K562 (cell line): ENCODE data around the gene ZSCAN21. TPM values are rescaled to one million over a fixed set of nuclear protein-coding genes. Genes with fewer than 3 reads are reported as not detected.

ENCODE experiments used
- HSF4 ChIP-seq: fragments of 250-450 bp; sonication (Bioruptor Pico); IDR thresholded peaks from 2 replicates; pipeline ENCODE4 v2.1.2; 2022; ENCODE audit warnings: mild to moderate bottlenecking, moderate library complexity, borderline replicate concordance
- KAT7 ChIP-seq: sonication (generic); formaldehyde crosslinking; IDR thresholded peaks from 2 replicates; pipeline ENCODE4 v1.8.0; 2022; ENCODE audit warnings: missing genetic modification reagents, mild to moderate bottlenecking, borderline replicate concordance
- NCOA4 ChIP-seq: fragments of 450-650 bp; IDR thresholded peaks from 2 replicates; pipeline ENCODE4 v1.6.1; 2018; ENCODE audit warnings: mild to moderate bottlenecking; ENCODE audit not compliant: partially characterized antibody
- NONO ChIP-seq, 2 experiments: fragments of 200-400 bp in 1 of 2; fragments of 450-650 bp in 1 of 2; formaldehyde crosslinking in 1 of 2; IDR thresholded peaks; 2 replicates each; pipeline ENCODE4 v1.6.1; 2017; ENCODE audit warnings: low read depth in 2 of 2, mild to moderate bottlenecking in 2 of 2, moderate library complexity in 2 of 2, low read length in 1 of 2
- PHF20 ChIP-seq: fragments of 450-650 bp; IDR thresholded peaks from 2 replicates; pipeline ENCODE4 v1.6.1; 2018; ENCODE audit not compliant: partially characterized antibody
- PHF8 ChIP-seq: fragments of 200-600 bp; sonication (generic); IDR thresholded peaks from 2 replicates; pipeline ENCODE4 v1.6.1; 2012; ENCODE audit warnings: mixed run types, mild to moderate bottlenecking, inconsistent platforms, low read length, moderate library complexity, borderline replicate concordance
- SIN3B ChIP-seq: fragments of 450-650 bp; IDR thresholded peaks from 2 replicates; pipeline ENCODE4 v1.6.1; 2017; ENCODE audit warnings: low read depth, mild to moderate bottlenecking, moderate library complexity
- SMAD3 ChIP-seq: fragments of 450-650 bp; formaldehyde crosslinking; conservative IDR thresholded peaks from 2 replicates; pipeline ENCODE4 v1.4.0; 2020; ENCODE audit warnings: mild to moderate bottlenecking
- SOX6 ChIP-seq: fragments of 450-650 bp; IDR thresholded peaks from 2 replicates; pipeline ENCODE4 v1.6.1; 2014; ENCODE audit warnings: mild to moderate bottlenecking
- TCF7L2 ChIP-seq: fragments of 150-350 bp; IDR thresholded peaks from 2 replicates; pipeline ENCODE4 v1.6.1; 2016; ENCODE audit warnings: low read depth, mild to moderate bottlenecking, low read length, moderate library complexity
- TOE1 ChIP-seq, 2 experiments: fragments of 450-650 bp in 1 of 2; sonication (generic) in 1 of 2; formaldehyde crosslinking in 1 of 2; IDR thresholded peaks; 2 replicates each; pipeline versions ENCODE4 v1.7.1 to v1.8.0; 2016 to 2022; ENCODE audit warnings: borderline replicate concordance in 2 of 2, mild to moderate bottlenecking in 2 of 2, antibody characterized with exemption in 1 of 2, inconsistent platforms in 1 of 2, low read depth in 1 of 2, missing genetic modification reagents in 1 of 2, moderate library complexity in 1 of 2
- ZNF239 ChIP-seq: fragments of 250-450 bp; sonication (Bioruptor Pico); IDR thresholded peaks from 2 replicates; pipeline ENCODE4 v1.4.0; 2020; ENCODE audit warnings: mild to moderate bottlenecking
- ZNF274 ChIP-seq: IDR thresholded peaks from 2 replicates; pipeline ENCODE4 v1.6.1; 2011; ENCODE audit warnings: low read depth, mild to moderate bottlenecking, low read length, moderate library complexity, borderline replicate concordance
- ZNF589 ChIP-seq: fragments of 200-800 bp; sonication (Bioruptor generic); IDR thresholded peaks from 2 replicates; pipeline ENCODE4 v1.6.1; 2016; ENCODE audit warnings: low read depth, missing genetic modification characterization, missing compliant biosample characterization
- polyA plus RNA-seq, 8 experiments: library from polyadenylated mRNA; depleted of rRNA in 4 of 8; stranded (reverse) in 5 of 8; unstranded in 3 of 8; fragments of >200 nt; fragmentation: Nextera tagmentation in 2 of 8; fragmentation: Illumina TruSeq in 1 of 8; extraction: Ambion mirVana in 2 of 8; extraction: Trizol in 1 of 8; gene quantifications; 2 replicates each; pipeline versions ENCODE4 v1.2.1 to v1.2.3, GENCODE V29; 2011 to 2014; ENCODE audit warnings: inconsistent platforms in 1 of 8, missing spikeins in 1 of 8
- total RNA-seq, 7 experiments: library from RNA; depleted of rRNA in 6 of 7; stranded (reverse); fragments of >200 nt in 6 of 7; fragmentation: Illumina TruSeq in 2 of 7; extraction: Trizol in 2 of 7; gene quantifications; 2 replicates each; pipeline versions ENCODE4 v1.2.1 to v1.2.3, GENCODE V29; 2011 to 2021; ENCODE audit warnings: low replicate concordance in 1 of 7
- TF ChIP-seq, protein P1 (sequence below): fragments of 250-450 bp; sonication (Bioruptor Pico); IDR thresholded peaks from 2 replicates; pipeline ENCODE4 v1.4.0; 2020; ENCODE audit warnings: mild to moderate bottlenecking
- TF ChIP-seq, protein P2 (sequence below): sonication (generic); formaldehyde crosslinking; IDR thresholded peaks from 2 replicates; pipeline ENCODE4 v1.8.1; 2023; ENCODE audit warnings: mild to moderate bottlenecking, missing genetic modification reagents

The ZSCAN21 gene
- total and polyA plus RNA-seq, 9 of the 15 experiments (the other 6 are each of a cell fraction or from before 2014, with no cell fraction given), result 5.9 to 15.5 (median 13.2) TPM

DNA sequence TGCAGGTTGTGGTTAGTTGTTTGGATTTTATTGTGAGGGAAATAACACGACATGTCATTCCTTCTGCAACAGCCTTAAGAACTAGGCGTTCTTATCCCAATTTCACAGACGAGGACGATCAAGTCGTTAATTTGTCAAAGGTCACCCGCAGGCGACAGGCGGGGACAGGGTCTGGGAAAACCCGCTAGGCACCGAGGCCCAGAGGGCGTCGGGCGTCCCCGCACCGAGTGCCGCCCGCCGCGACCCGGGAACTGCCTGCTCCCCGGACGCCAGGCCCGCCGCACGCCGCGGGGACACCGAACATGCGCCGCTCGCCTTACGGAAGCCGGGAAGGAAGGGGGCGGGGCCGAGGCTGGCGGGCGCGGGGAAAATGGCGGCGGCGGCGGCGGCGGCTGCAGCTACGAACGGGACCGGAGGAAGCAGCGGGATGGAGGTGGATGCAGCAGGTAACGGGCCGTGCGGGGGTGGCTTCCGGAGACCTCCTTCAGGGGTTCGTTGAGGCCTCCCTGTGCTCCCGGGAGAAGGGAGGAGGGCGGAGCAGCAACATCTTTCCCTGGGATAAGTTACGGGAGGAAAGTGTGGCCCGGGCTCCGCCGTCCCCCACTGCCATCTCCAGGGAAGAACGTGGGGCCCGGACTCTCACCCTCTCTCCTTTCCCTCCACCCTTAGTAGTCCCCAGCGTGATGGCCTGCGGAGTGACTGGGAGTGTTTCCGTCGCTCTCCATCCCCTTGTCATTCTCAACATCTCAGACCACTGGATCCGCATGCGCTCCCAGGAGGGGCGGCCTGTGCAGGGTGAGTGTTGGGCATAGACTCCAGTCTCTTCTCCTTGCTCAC is 39.3 kb downstream of the ZSCAN21 start, which contains the start of gene COPS6 (continued):
- TF ChIP-seq PHF8 (peak; percentile 96), PHF20 (peak; percentile 90), SMAD3 (peak; percentile 71), ZNF589 (peak; percentile 84), TCF7L2 (no peak), KAT7 (peak; percentile 99), ZNF239 (peak; percentile 63), TOE1 (IDR thresholded peaks at IDR 0.05; ENCODE audit: borderline replicate concordance) (no peak), TOE1 (CRISPR knock-in tag; IDR thresholded peaks at IDR 0.05; ENCODE audit: borderline replicate concordance, low read depth) (peak; percentile 87; the same call in 1 of the 2 replicates), SIN3B (peak; percentile 88), ZNF274 (no peak), NCOA4 (no peak), SOX6 (0 out of 2 replicates have a peak, but pooled peaks have one; percentile 42), HSF4 (CRISPR knock-in tag) (no peak), NONO (IDR thresholded peaks at IDR 0.05; ENCODE audit: low read depth in 2 of 2, low read length in 1 of 2) (peak; percentile 47 to 76; a peak in 2 of 4 replicates)
- TF ChIP-seq, protein P1, sequence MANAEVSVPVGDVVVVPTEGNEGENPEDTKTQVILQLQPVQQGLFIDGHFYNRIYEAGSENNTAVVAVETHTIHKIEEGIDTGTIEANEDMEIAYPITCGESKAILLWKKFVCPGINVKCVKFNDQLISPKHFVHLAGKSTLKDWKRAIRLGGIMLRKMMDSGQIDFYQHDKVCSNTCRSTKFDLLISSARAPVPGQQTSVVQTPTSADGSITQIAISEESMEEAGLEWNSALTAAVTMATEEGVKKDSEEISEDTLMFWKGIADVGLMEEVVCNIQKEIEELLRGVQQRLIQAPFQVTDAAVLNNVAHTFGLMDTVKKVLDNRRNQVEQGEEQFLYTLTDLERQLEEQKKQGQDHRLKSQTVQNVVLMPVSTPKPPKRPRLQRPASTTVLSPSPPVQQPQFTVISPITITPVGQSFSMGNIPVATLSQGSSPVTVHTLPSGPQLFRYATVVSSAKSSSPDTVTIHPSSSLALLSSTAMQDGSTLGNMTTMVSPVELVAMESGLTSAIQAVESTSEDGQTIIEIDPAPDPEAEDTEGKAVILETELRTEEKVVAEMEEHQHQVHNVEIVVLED (CRISPR knock-in tag), result peak; percentile 72
- TF ChIP-seq, protein P2, sequence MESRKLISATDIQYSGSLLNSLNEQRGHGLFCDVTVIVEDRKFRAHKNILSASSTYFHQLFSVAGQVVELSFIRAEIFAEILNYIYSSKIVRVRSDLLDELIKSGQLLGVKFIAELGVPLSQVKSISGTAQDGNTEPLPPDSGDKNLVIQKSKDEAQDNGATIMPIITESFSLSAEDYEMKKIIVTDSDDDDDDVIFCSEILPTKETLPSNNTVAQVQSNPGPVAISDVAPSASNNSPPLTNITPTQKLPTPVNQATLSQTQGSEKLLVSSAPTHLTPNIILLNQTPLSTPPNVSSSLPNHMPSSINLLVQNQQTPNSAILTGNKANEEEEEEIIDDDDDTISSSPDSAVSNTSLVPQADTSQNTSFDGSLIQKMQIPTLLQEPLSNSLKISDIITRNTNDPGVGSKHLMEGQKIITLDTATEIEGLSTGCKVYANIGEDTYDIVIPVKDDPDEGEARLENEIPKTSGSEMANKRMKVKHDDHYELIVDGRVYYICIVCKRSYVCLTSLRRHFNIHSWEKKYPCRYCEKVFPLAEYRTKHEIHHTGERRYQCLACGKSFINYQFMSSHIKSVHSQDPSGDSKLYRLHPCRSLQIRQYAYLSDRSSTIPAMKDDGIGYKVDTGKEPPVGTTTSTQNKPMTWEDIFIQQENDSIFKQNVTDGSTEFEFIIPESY (CRISPR knock-in tag), result peak; percentile 95
